PFSK-1 (cell line): ENCODE measurements around the gene ZNF385C.

Source experiments
- FOXP2 ChIP-seq: optimal IDR thresholded peaks from 2 replicates; pipeline ENCODE3; 2011; ENCODE audit warnings: borderline replicate concordance, control low read depth, inconsistent platforms; ENCODE audit not compliant: insufficient read depth; ENCODE audit errors: extremely low read length, extremely low read depth
- POLR2AphosphoS5 ChIP-seq: IDR thresholded peaks from 2 replicates; pipeline ENCODE4 v1.6.1; 2012; ENCODE audit warnings: low read depth, mild to moderate bottlenecking, control low read depth, low read length, moderate library complexity
- REST ChIP-seq, 2 experiments: IDR thresholded peaks; 2 replicates each; pipeline versions ENCODE4 v1.6.1 to v1.8.0; 2011 to 2012; ENCODE audit warnings: low read depth in 2 of 2, low read length in 2 of 2, control low read depth in 1 of 2, inconsistent platforms in 1 of 2, mild to moderate bottlenecking in 1 of 2, moderate library complexity in 1 of 2; ENCODE audit not compliant: insufficient read depth in 1 of 2
- SIN3A ChIP-seq: IDR thresholded peaks from 2 replicates; pipeline ENCODE4 v1.6.1; 2012; ENCODE audit warnings: mild to moderate bottlenecking, low read length, moderate library complexity, borderline replicate concordance; ENCODE audit not compliant: insufficient read depth
- TAF1 ChIP-seq: IDR thresholded peaks from 2 replicates; pipeline ENCODE4 v1.6.1; 2012; ENCODE audit warnings: low read length, control low read depth, borderline replicate concordance; ENCODE audit not compliant: insufficient read depth

- TF ChIP-seq FOXP2 (no peak), SIN3A (no peak), REST (IDR thresholded peaks at IDR 0.05; ENCODE audit: insufficient read depth in 1 of 2, low read depth in 2 of 2, low read length in 2 of 2) (no peak), POLR2AphosphoS5 (no peak), TAF1 (no peak)
Observed at GRCh38 chr17:42077755-42078154, 20.5 kb downstream of the ZNF385C start.
